KMS-11 (cell line): ENCODE data around the gene MRPS33.

ENCODE experiments used
- H2AFZ ChIP-seq: fragments of 200-600 bp; sonication (generic); 2 replicates; pipeline ENCODE4 v1.6.1; 2016; ENCODE audit warnings: antibody characterized with exemption, mixed run types, low read depth
- H3K27ac ChIP-seq: fragments of 200-600 bp; sonication (generic); 2 replicates; pipeline ENCODE4 v1.6.1; 2016; ENCODE audit warnings: mild to moderate bottlenecking, mixed run types
- H3K27me3 ChIP-seq: fragments of 200-600 bp; sonication (generic); 2 replicates; pipeline ENCODE4 v1.6.1; 2017; ENCODE audit warnings: mild to moderate bottlenecking, low read depth, mixed run types, moderate library complexity; ENCODE audit not compliant: insufficient read depth
- H3K36me3 ChIP-seq: fragments of 200-600 bp; sonication (generic); 2 replicates; pipeline ENCODE4 v1.6.1; 2017; ENCODE audit warnings: mild to moderate bottlenecking, mixed run types; ENCODE audit not compliant: insufficient read depth
- H3K4me1 ChIP-seq: fragments of 200-600 bp; sonication (generic); 2 replicates; pipeline ENCODE4 v1.6.1; 2016; ENCODE audit warnings: mild to moderate bottlenecking, low read depth, mixed run types; ENCODE audit not compliant: poor library complexity, severe bottlenecking
- H3K4me2 ChIP-seq: fragments of 200-600 bp; sonication (generic); 2 replicates; pipeline ENCODE4 v1.7.0; 2016; ENCODE audit warnings: mild to moderate bottlenecking, mixed run types
- H3K4me3 ChIP-seq: fragments of 200-600 bp; sonication (generic); IDR thresholded peaks from 2 replicates; pipeline ENCODE4 v1.6.1; 2017; ENCODE audit warnings: low read depth, low read length, mixed read lengths; ENCODE audit not compliant: insufficient read depth
- H3K79me2 ChIP-seq: fragments of 200-600 bp; sonication (generic); 2 replicates; pipeline ENCODE4 v1.6.1; 2016; ENCODE audit warnings: low read depth, mixed run types; ENCODE audit not compliant: insufficient read depth
- H3K9ac ChIP-seq: fragments of 200-600 bp; sonication (generic); 2 replicates; pipeline ENCODE4 v1.6.1; 2016; ENCODE audit warnings: mild to moderate bottlenecking, mixed run types
- H4K20me1 ChIP-seq: fragments of 200-600 bp; sonication (generic); 2 replicates; pipeline ENCODE4 v1.6.1; 2016; ENCODE audit warnings: mild to moderate bottlenecking, mixed run types; ENCODE audit not compliant: insufficient read depth
- TF ChIP-seq, protein P1 (sequence below): fragments of 200-600 bp; sonication (generic); conservative IDR thresholded peaks from 2 replicates; pipeline ENCODE4 v1.6.1; 2017; ENCODE audit warnings: low read depth, mild to moderate bottlenecking, antibody characterized with exemption, low read length, moderate library complexity, mixed read lengths

MRPS33 gene

DNA sequence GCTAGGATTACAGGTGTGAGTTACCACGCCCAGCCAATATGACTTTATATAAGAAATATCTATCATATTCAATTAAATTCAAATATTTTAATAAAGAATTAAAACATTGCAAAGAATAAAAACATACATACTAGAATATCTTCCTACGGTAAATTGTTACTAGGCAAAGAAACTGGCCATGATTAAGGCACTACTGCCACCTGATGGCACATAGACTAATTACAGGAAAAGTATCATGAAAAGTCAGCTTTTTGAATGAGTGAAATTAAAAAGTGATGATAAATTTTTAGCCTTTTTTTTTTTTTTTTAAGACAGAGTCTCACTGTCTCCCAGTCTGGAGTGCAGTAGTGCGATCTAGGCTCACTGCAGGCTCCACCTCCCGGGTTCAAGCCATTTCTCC lies 30.9 kb downstream of the MRPS33 start:
- no peak overlapping the region for H3K9ac ChIP-seq
- H2AFZ ChIP-seq: no peak overlapping the region
- no peaks in the 10 kb centered on the region for H3K27me3 ChIP-seq
- H4K20me1 ChIP-seq: no peaks in the 10 kb centered on the region
- TF ChIP-seq, protein P1, sequence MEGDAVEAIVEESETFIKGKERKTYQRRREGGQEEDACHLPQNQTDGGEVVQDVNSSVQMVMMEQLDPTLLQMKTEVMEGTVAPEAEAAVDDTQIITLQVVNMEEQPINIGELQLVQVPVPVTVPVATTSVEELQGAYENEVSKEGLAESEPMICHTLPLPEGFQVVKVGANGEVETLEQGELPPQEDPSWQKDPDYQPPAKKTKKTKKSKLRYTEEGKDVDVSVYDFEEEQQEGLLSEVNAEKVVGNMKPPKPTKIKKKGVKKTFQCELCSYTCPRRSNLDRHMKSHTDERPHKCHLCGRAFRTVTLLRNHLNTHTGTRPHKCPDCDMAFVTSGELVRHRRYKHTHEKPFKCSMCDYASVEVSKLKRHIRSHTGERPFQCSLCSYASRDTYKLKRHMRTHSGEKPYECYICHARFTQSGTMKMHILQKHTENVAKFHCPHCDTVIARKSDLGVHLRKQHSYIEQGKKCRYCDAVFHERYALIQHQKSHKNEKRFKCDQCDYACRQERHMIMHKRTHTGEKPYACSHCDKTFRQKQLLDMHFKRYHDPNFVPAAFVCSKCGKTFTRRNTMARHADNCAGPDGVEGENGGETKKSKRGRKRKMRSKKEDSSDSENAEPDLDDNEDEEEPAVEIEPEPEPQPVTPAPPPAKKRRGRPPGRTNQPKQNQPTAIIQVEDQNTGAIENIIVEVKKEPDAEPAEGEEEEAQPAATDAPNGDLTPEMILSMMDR: peak; percentile 78; the same call in 1 of the 2 replicates
- H3K79me2 ChIP-seq: no peaks in the 10 kb centered on the region
- no peak overlapping the region for H3K4me2 ChIP-seq
- no peak overlapping the region for H3K27ac ChIP-seq
- no peaks in the 10 kb centered on the region for H3K4me1 ChIP-seq
- H3K4me3 ChIP-seq: no peak overlapping the region
- no peaks in the 10 kb centered on the region for H3K36me3 ChIP-seq

DNA sequence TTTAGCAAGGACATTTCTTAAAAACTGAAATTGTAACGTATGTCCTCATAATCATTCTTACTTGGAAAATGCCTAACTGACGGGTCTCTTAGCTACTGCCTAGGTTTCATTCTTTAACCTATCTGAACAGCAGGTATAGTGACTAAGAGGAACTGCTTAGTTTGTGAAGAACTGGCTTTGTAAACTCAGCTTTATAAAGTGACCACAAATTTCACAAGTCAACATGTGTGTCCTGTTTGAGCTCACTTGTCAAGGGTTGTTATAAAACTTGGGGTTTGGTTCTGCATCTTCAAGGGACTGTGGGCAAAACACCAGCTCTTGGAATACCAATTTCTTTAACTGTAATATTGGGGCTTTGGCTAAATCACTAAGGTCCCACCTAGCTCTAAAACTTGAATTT lies 32.2 kb downstream of the MRPS33 start:
- no peak overlapping the region for H3K27ac ChIP-seq
- no peak overlapping the region for H2AFZ ChIP-seq
- no peak overlapping the region for H3K4me3 ChIP-seq
- TF ChIP-seq, protein P1: no peak
- H4K20me1 ChIP-seq: no peaks in the 10 kb centered on the region
- no peak overlapping the region for H3K4me2 ChIP-seq
- H3K9ac ChIP-seq: no peak overlapping the region
- no peaks in the 10 kb centered on the region for H3K4me1 ChIP-seq
- no peaks in the 10 kb centered on the region for H3K27me3 ChIP-seq
- no peaks in the 10 kb centered on the region for H3K79me2 ChIP-seq
- no peaks in the 10 kb centered on the region for H3K36me3 ChIP-seq

DNA sequence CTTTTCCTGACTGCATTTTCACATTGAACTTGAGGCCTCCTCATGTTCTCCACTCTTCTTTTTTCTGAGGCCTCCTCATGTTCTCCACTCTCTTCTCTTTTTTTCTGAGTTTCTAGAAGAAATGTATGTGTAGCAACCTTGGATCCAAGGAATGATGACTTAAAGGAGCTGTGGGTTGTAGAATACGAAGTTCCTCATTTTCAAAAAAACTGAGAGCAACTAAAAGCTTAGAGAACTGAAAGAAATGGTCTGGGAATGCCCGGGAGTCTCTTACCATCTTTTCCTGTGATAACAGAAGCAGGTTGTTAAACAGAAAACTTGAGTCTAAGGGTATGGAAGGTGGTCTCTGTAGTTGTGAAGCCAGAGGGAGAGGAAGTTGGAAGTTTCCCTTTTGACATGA lies 32.8 kb downstream of the MRPS33 start:
- H3K4me1 ChIP-seq: no peaks in the 10 kb centered on the region
- H3K9ac ChIP-seq: no peak overlapping the region
- TF ChIP-seq, protein P1: no peak
- no peaks in the 10 kb centered on the region for H3K79me2 ChIP-seq
- H3K4me2 ChIP-seq: no peak overlapping the region
- H3K4me3 ChIP-seq: no peak overlapping the region
- no peaks in the 10 kb centered on the region for H3K27me3 ChIP-seq
- no peak overlapping the region for H3K27ac ChIP-seq
- no peaks in the 10 kb centered on the region for H3K36me3 ChIP-seq
- H2AFZ ChIP-seq: no peak overlapping the region
- H4K20me1 ChIP-seq: no peaks in the 10 kb centered on the region

DNA sequence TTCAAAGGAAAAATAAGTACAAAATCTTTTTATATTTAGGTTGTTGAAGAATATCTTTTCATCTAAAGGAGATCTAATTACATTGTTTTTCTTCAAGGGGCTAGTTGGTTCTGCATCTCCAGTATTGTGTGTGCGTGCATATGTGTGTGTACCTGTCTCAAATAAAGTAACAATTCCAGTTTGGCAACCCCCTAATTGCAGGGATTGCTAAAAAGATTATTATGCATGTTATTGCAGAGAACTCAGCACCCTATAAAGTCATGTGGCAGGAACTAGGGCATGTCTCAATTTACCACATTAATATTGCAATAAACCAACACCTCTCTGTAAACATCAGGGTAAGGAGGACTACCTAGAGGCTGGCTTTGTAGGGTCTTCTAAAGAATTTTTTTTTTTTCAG lies 37.0 kb downstream of the MRPS33 start:
- H3K4me3 ChIP-seq: no peak overlapping the region
- H3K4me1 ChIP-seq: no peaks in the 10 kb centered on the region
- TF ChIP-seq, protein P1: no peak
- H2AFZ ChIP-seq: no peak overlapping the region
- H3K27me3 ChIP-seq: no peaks in the 10 kb centered on the region
- H3K4me2 ChIP-seq: no peak overlapping the region
- H3K36me3 ChIP-seq: no peaks in the 10 kb centered on the region
- H3K79me2 ChIP-seq: no peaks in the 10 kb centered on the region
- H3K9ac ChIP-seq: no peak overlapping the region
- H3K27ac ChIP-seq: no peak overlapping the region
- no peaks in the 10 kb centered on the region for H4K20me1 ChIP-seq
